Panc1 (cell line): ENCODE results near the gene MPZL1. TPM values are rescaled to one million over a fixed set of nuclear protein-coding genes. Genes with fewer than 3 reads are reported as not detected.

Experiments
- ATAC-seq: fragments of 200-7000 bp; cut with Tn5 transposase; 2 replicates; pipeline ENCODE4 v1.9.1; 2020; ENCODE audit warnings: mild to moderate bottlenecking, moderate library complexity
- BruUV-seq: library from RNA; stranded (reverse); fragments of 400-500 nt; replicated peaks from 2 replicates; lab custom pipeline; 2021; lab: Mats Ljungman, UMichigan
- CTCF ChIA-PET: fragments of 300-600 bp; sonication (Branson Sonifier 250); formaldehyde crosslinking; loops from one replicate; lab custom pipeline; 2022; ENCODE audit warnings: antibody characterized with exemption; lab: Charles Lee
- POLR2A ChIA-PET: fragments of 300-600 bp; sonication (Branson Sonifier 250); formaldehyde crosslinking; loops from one replicate; lab custom pipeline; 2022; ENCODE audit warnings: antibody characterized with exemption; lab: Charles Lee
- DNase-seq: peaks from one replicate; pipeline ENCODE4 v3.0.0-alpha.2; 2010; ENCODE audit warnings: low read depth, low spot score
- H3K27ac ChIP-seq: 2 replicates; pipeline ENCODE4 v1.5.1; 2011; ENCODE audit warnings: mild to moderate bottlenecking, low read length, inconsistent platforms
- H3K27me3 ChIP-seq: fragments of 200-500 bp; sonication (Bioruptor generic); 2 replicates; pipeline ENCODE4 v1.6.0; 2014; ENCODE audit warnings: low read length, inconsistent platforms; ENCODE audit not compliant: control insufficient read depth, insufficient read depth
- H3K36me3 ChIP-seq: fragments of 200-500 bp; sonication (Bioruptor generic); 2 replicates; pipeline ENCODE4 v1.5.1; 2014; ENCODE audit warnings: inconsistent platforms, mild to moderate bottlenecking, low read length, moderate library complexity; ENCODE audit not compliant: control insufficient read depth, insufficient read depth
- H3K4me1 ChIP-seq: 2 replicates; pipeline ENCODE4 v1.5.1; 2011; ENCODE audit warnings: inconsistent platforms, mild to moderate bottlenecking, low read length, moderate library complexity; ENCODE audit not compliant: control insufficient read depth, insufficient read depth
- H3K4me3 ChIP-seq, 2 experiments: 2 replicates each; pipeline ENCODE4 v1.5.1; 2011 to 2012; ENCODE audit warnings: low read depth in 2 of 2, low read length in 2 of 2, mild to moderate bottlenecking in 2 of 2, inconsistent platforms in 1 of 2, moderate library complexity in 1 of 2
- H3K9me3 ChIP-seq: fragments of 200-500 bp; sonication (Bioruptor generic); 2 replicates; pipeline ENCODE4 v1.5.1; 2014; ENCODE audit warnings: low read depth, mild to moderate bottlenecking, inconsistent platforms, low read length, moderate library complexity; ENCODE audit not compliant: control insufficient read depth, insufficient read depth
- POLR2AphosphoS5 ChIP-seq: IDR thresholded peaks from 2 replicates; pipeline ENCODE4 v1.6.1; 2012; ENCODE audit warnings: mild to moderate bottlenecking, low read depth, low read length, moderate library complexity
- SIN3A ChIP-seq: IDR thresholded peaks from 2 replicates; pipeline ENCODE4 v1.6.1; 2012; ENCODE audit warnings: low read depth, mild to moderate bottlenecking, low read length, moderate library complexity, borderline replicate concordance; ENCODE audit not compliant: insufficient read depth
- TCF7L2 ChIP-seq: IDR thresholded peaks from 2 replicates; pipeline ENCODE4 v1.6.1; 2011; ENCODE audit warnings: mild to moderate bottlenecking, low read depth, low read length, inconsistent platforms
- in situ Hi-C: cut with HindIII; loops from 2 replicates; pipeline ENCODE4 v1.10.0; 2016; ENCODE audit warnings: low sequenced_read_pairs, low pct_unique_long_range_greater_than_20kb
- intact Hi-C: fragments of 100-400 bp; cut with micrococcal nuclease; formaldehyde crosslinking; loops from one replicate; pipeline ENCODE4 v1.10.0; 2022; ENCODE audit not compliant: unreplicated experiment
- total RNA-seq: library from RNA; stranded (reverse); gene quantifications from one replicate; pipeline ENCODE4 v1.2.1, GENCODE V29; 2021; ENCODE audit not compliant: unreplicated experiment
- TF ChIP-seq, protein P1 (sequence below): fragments of 450-650 bp; IDR thresholded peaks from 2 replicates; pipeline ENCODE4 v1.5.1; 2017; ENCODE audit warnings: mild to moderate bottlenecking
- TF ChIP-seq, protein P2 (sequence below), 2 experiments: IDR thresholded peaks; 2 replicates each; pipeline ENCODE4 v1.6.1; 2011 to 2012; ENCODE audit warnings: low read depth in 2 of 2, control low read depth in 1 of 2, low read length in 1 of 2, mild to moderate bottlenecking in 1 of 2, moderate library complexity in 1 of 2; ENCODE audit not compliant: insufficient read depth in 1 of 2

Gene MPZL1
- total RNA-seq, 1 experiment from 2014 or later, result 72.0 TPM

- DNase-seq, result no peak
- H3K4me1 ChIP-seq, result no peaks in the 10 kb centered on the region
- no peak overlapping the region for H3K4me3 ChIP-seq
- no peaks in the 10 kb centered on the region for H3K9me3 ChIP-seq
- H3K36me3 ChIP-seq, result no peaks in the 10 kb centered on the region
- intact Hi-C loops (no loop called here), in situ Hi-C loops (no loop called here)
- no peak for ATAC-seq
- no peaks in the 10 kb centered on the region for H3K27me3 ChIP-seq
- BruUV-seq, result no TSS peak
- TF ChIP-seq, protein P1, sequence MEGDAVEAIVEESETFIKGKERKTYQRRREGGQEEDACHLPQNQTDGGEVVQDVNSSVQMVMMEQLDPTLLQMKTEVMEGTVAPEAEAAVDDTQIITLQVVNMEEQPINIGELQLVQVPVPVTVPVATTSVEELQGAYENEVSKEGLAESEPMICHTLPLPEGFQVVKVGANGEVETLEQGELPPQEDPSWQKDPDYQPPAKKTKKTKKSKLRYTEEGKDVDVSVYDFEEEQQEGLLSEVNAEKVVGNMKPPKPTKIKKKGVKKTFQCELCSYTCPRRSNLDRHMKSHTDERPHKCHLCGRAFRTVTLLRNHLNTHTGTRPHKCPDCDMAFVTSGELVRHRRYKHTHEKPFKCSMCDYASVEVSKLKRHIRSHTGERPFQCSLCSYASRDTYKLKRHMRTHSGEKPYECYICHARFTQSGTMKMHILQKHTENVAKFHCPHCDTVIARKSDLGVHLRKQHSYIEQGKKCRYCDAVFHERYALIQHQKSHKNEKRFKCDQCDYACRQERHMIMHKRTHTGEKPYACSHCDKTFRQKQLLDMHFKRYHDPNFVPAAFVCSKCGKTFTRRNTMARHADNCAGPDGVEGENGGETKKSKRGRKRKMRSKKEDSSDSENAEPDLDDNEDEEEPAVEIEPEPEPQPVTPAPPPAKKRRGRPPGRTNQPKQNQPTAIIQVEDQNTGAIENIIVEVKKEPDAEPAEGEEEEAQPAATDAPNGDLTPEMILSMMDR, result no peak
- TF ChIP-seq, protein P2, sequence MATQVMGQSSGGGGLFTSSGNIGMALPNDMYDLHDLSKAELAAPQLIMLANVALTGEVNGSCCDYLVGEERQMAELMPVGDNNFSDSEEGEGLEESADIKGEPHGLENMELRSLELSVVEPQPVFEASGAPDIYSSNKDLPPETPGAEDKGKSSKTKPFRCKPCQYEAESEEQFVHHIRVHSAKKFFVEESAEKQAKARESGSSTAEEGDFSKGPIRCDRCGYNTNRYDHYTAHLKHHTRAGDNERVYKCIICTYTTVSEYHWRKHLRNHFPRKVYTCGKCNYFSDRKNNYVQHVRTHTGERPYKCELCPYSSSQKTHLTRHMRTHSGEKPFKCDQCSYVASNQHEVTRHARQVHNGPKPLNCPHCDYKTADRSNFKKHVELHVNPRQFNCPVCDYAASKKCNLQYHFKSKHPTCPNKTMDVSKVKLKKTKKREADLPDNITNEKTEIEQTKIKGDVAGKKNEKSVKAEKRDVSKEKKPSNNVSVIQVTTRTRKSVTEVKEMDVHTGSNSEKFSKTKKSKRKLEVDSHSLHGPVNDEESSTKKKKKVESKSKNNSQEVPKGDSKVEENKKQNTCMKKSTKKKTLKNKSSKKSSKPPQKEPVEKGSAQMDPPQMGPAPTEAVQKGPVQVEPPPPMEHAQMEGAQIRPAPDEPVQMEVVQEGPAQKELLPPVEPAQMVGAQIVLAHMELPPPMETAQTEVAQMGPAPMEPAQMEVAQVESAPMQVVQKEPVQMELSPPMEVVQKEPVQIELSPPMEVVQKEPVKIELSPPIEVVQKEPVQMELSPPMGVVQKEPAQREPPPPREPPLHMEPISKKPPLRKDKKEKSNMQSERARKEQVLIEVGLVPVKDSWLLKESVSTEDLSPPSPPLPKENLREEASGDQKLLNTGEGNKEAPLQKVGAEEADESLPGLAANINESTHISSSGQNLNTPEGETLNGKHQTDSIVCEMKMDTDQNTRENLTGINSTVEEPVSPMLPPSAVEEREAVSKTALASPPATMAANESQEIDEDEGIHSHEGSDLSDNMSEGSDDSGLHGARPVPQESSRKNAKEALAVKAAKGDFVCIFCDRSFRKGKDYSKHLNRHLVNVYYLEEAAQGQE (IDR thresholded peaks at IDR 0.05; ENCODE audit: insufficient read depth in 1 of 2, low read depth in 2 of 2, low read length in 1 of 2), result no peak
- no peak for TF ChIP-seq POLR2AphosphoS5
- no peak for TF ChIP-seq TCF7L2
- no peak for TF ChIP-seq SIN3A
- H3K27ac ChIP-seq, result no peak overlapping the region
- POLR2A ChIA-PET, result no interaction called here
- CTCF ChIA-PET, result no interaction called here
Observed at GRCh38 chr1:167798952-167799351, 77.2 kb downstream of the MPZL1 start.

DNA sequence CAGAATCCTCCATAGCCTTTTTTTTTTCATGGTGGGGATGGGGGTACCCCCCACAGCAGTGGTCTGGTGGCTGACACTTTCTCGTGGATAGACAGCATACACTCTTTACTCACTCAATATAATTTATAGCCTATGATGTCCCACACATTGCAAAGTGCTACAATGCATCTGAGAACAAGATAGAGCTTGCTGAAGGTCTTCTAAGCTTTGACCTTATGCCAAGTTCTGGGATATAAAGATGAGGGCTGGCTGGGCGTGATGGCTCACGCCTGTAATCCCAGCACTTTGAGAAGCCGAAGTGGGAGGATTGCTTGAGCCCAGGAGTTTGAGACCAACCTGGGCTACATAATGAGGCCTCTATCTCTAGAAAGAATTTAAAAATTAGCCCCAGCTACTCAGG is 78.0 kb downstream of the MPZL1 start:
- H3K36me3 ChIP-seq, result no peaks in the 10 kb centered on the region
- no peaks in the 10 kb centered on the region for H3K27me3 ChIP-seq
- no peak for TF ChIP-seq POLR2AphosphoS5
- no peak for TF ChIP-seq SIN3A
- TF ChIP-seq, protein P1, result no peak
- TF ChIP-seq, protein P2 (IDR thresholded peaks at IDR 0.05; ENCODE audit: insufficient read depth in 1 of 2, low read depth in 2 of 2, low read length in 1 of 2), result no peak
- no peak for TF ChIP-seq TCF7L2
- intact Hi-C loops, result no loop called here
- no peak for ATAC-seq
- ChIA-PET POLR2A (no interaction called here), CTCF (interaction anchor here (0.7 kb wide), 1 partner anchor 112 kb away, joined by 3 read pairs; no protein-coding TSS in a partner anchor)
- H3K9me3 ChIP-seq, result no peaks in the 10 kb centered on the region
- no peak overlapping the region for H3K27ac ChIP-seq
- no peak for DNase-seq
- in situ Hi-C loops, result no loop called here
- no peaks in the 10 kb centered on the region for H3K4me1 ChIP-seq
- no peak overlapping the region for H3K4me3 ChIP-seq
- BruUV-seq, result no TSS peak
